CD14-positive monocyte (primary cell): Measurements from ENCODE around the gene GLB1L2. TPM values are rescaled to one million over a fixed set of nuclear protein-coding genes. Genes with fewer than 3 reads are reported as not detected.

Source experiments
- DNase-seq, 3 donors: peaks; one replicate each; pipeline ENCODE4 v3.0.0-alpha.2; 2011 to 2022
- H2AFZ ChIP-seq: 2 replicates; pipeline ENCODE4 v1.6.0; 2012; ENCODE audit warnings: mild to moderate bottlenecking, low read depth, low read length, inconsistent platforms; ENCODE audit not compliant: insufficient read depth, poor library complexity, severe bottlenecking
- H3K27ac ChIP-seq, 2 donors: 1 replicate in 1 of 2; 2 replicates in 1 of 2; pipeline ENCODE4 v1.5.1; 2012 to 2013; ENCODE audit warnings: low read length in 2 of 2, control low read depth in 1 of 2, inconsistent platforms in 1 of 2, low read depth in 1 of 2, mild to moderate bottlenecking in 1 of 2
- H3K27me3 ChIP-seq, 2 donors: one replicate each; pipeline versions ENCODE4 v1.6.0 to v1.6.1; 2011 to 2013; ENCODE audit warnings: low read length in 2 of 2; ENCODE audit not compliant: control insufficient read depth in 2 of 2, insufficient read depth in 2 of 2
- H3K36me3 ChIP-seq, 2 donors: replicated peaks in 1 of 2; 1 replicate in 1 of 2; 2 replicates in 1 of 2; pipeline versions ENCODE4 v1.5.1 to v1.6.1; 2012 to 2013; ENCODE audit warnings: low read length in 2 of 2, control low read depth in 1 of 2, inconsistent platforms in 1 of 2, mild to moderate bottlenecking in 1 of 2; ENCODE audit not compliant: insufficient read depth in 2 of 2, control insufficient read depth in 1 of 2
- H3K4me1 ChIP-seq, 2 donors: 1 replicate in 1 of 2; 2 replicates in 1 of 2; pipeline versions ENCODE4 v1.5.1 to v1.6.1; 2012 to 2013; ENCODE audit warnings: low read length in 2 of 2, control low read depth in 1 of 2, inconsistent platforms in 1 of 2, mild to moderate bottlenecking in 1 of 2, moderate library complexity in 1 of 2; ENCODE audit not compliant: insufficient read depth in 2 of 2, control insufficient read depth in 1 of 2
- H3K4me2 ChIP-seq: replicated peaks from 2 replicates; pipeline ENCODE3; 2012; ENCODE audit warnings: low read length, moderate library complexity, mild to moderate bottlenecking; ENCODE audit not compliant: poor library complexity, severe bottlenecking; ENCODE audit errors: extremely low read depth
- H3K4me3 ChIP-seq, 3 experiments: fragments of 200-600 bp in 1 of 3; sonication (generic) in 1 of 3; replicated peaks in 1 of 3; 1 replicate in 2 of 3; 2 replicates in 1 of 3; pipeline ENCODE4 v1.5.1; 2011 to 2013; ENCODE audit warnings: low read length in 3 of 3, mild to moderate bottlenecking in 3 of 3, control low read depth in 2 of 3, low read depth in 2 of 3, inconsistent platforms in 1 of 3, moderate library complexity in 1 of 3
- H3K79me2 ChIP-seq: 2 replicates; pipeline ENCODE4 v1.6.0; 2012; ENCODE audit warnings: mild to moderate bottlenecking, control low read depth, inconsistent platforms, low read length, moderate library complexity; ENCODE audit not compliant: insufficient read depth
- H3K9ac ChIP-seq: 2 replicates; pipeline ENCODE4 v1.6.0; 2017; ENCODE audit warnings: low read length, mild to moderate bottlenecking; ENCODE audit not compliant: insufficient read depth, poor library complexity, severe bottlenecking
- H3K9me3 ChIP-seq, 2 donors: replicated peaks in 1 of 2; 1 replicate in 1 of 2; 2 replicates in 1 of 2; pipeline versions ENCODE4 v1.5.1 to v1.6.1; 2012 to 2013; ENCODE audit warnings: low read length in 2 of 2, control low read depth in 1 of 2; ENCODE audit not compliant: control insufficient read depth in 1 of 2, insufficient read depth in 1 of 2
- H4K20me1 ChIP-seq: 2 replicates; pipeline ENCODE4 v1.6.0; 2012; ENCODE audit warnings: mild to moderate bottlenecking, low read length, control low read depth, moderate library complexity; ENCODE audit not compliant: insufficient read depth
- H3K27ac Mint-ChIP-seq, 7 donors: one replicate each; pipeline ENCODE4 v1.8.0; 2020; ENCODE audit warnings: mild to moderate bottlenecking in 7 of 7, mixed read lengths in 7 of 7, moderate library complexity in 6 of 7, inconsistent platforms in 2 of 7
- H3K27me3 Mint-ChIP-seq, 3 donors: one replicate each; pipeline ENCODE4 v1.8.0; 2021 to 2022; ENCODE audit warnings: low read depth in 3 of 3, mild to moderate bottlenecking in 3 of 3, mixed read lengths in 3 of 3, moderate library complexity in 3 of 3, inconsistent platforms in 1 of 3
- H3K36me3 Mint-ChIP-seq, 2 donors: one replicate each; pipeline ENCODE4 v1.8.0; 2020; ENCODE audit warnings: mixed read lengths in 2 of 2, inconsistent platforms in 1 of 2, mild to moderate bottlenecking in 1 of 2
- H3K4me1 Mint-ChIP-seq: one replicate; pipeline ENCODE4 v1.8.0; 2020; ENCODE audit warnings: mild to moderate bottlenecking, mixed read lengths
- H3K4me3 Mint-ChIP-seq, 2 donors: one replicate each; pipeline ENCODE4 v1.8.0; 2020; ENCODE audit warnings: mild to moderate bottlenecking in 2 of 2, mixed read lengths in 2 of 2, moderate library complexity in 1 of 2
- H3K9me3 Mint-ChIP-seq, 7 donors: one replicate each; pipeline ENCODE4 v1.8.0; 2020 to 2022; ENCODE audit warnings: mixed read lengths in 7 of 7, mild to moderate bottlenecking in 6 of 7, moderate library complexity in 6 of 7, inconsistent platforms in 2 of 7
- WGBS: methylation state at CpG from one replicate; pipeline ENCODE4 v1.1.5; 2013; ENCODE audit warnings: missing lambda C conversion rate; ENCODE audit not compliant: insufficient coverage; 5-methylcytosine and 5-hydroxymethylcytosine counted together
- intact Hi-C, 2 donors: fragments of 100-400 bp; cut with micrococcal nuclease; formaldehyde crosslinking; loops; one replicate each; pipeline versions ENCODE4 v1.15.0 to v1.15.1; 2023
- polyA plus RNA-seq, 3 donors: library from polyadenylated mRNA; depleted of rRNA in 1 of 3; unstranded in 2 of 3; stranded (reverse) in 1 of 3; fragments of 300-500 nt in 2 of 3; fragments of >200 nt in 1 of 3; fragmentation: Illumina TruSeq in 2 of 3; gene quantifications; 1 replicate in 2 of 3; 2 replicates in 1 of 3; pipeline ENCODE4 v1.2.3, GENCODE V29; 2012 to 2021
- TF ChIP-seq, protein P1 (sequence below): fragments of 200-600 bp; IDR thresholded peaks from one replicate; pipeline ENCODE4 v1.8.0; 2022; ENCODE audit warnings: antibody characterized with exemption, mild to moderate bottlenecking

The GLB1L2 gene
- polyA plus RNA-seq, 3 donors, result not detected

DNA sequence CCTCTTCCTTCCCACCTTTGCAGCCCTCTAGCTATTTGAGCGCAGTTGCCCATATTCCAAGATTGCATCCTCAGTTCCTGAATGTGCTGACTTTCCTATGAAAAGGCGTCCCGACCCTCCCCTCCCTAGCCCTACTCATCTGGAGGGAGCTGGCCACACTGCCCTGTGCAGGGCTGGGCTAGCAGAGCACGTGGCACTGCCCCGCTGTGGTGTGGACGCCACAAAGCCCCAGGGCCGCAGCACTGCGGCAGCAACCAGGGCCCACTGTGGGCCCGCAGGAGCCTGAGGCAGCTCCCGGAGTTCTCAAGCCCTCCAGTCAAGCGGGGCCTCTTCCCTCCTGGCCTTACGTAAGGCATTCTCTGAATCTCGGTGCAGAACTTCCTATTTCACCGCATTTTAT lies 52.6 kb downstream of the GLB1L2 start:
- no peaks in the 10 kb centered on the region for H3K36me3 ChIP-seq
- TF ChIP-seq, protein P1, sequence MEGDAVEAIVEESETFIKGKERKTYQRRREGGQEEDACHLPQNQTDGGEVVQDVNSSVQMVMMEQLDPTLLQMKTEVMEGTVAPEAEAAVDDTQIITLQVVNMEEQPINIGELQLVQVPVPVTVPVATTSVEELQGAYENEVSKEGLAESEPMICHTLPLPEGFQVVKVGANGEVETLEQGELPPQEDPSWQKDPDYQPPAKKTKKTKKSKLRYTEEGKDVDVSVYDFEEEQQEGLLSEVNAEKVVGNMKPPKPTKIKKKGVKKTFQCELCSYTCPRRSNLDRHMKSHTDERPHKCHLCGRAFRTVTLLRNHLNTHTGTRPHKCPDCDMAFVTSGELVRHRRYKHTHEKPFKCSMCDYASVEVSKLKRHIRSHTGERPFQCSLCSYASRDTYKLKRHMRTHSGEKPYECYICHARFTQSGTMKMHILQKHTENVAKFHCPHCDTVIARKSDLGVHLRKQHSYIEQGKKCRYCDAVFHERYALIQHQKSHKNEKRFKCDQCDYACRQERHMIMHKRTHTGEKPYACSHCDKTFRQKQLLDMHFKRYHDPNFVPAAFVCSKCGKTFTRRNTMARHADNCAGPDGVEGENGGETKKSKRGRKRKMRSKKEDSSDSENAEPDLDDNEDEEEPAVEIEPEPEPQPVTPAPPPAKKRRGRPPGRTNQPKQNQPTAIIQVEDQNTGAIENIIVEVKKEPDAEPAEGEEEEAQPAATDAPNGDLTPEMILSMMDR, result no peak
- H3K4me1 Mint-ChIP-seq, result peaks cover 6% of the 10 kb centered on the region
- no peaks in the 10 kb centered on the region for H4K20me1 ChIP-seq
- no peak overlapping the region for H3K27ac ChIP-seq
- 71% methylated on average over 11 of the region's 14 CpGs for WGBS
- H2AFZ ChIP-seq, result no peak overlapping the region
- H3K27me3 ChIP-seq, result no peaks in the 10 kb centered on the region
- H3K27me3 Mint-ChIP-seq, result peaks cover 2 to 12% (median 12%) of the 10 kb centered on the region in 3 donors
- no peaks in the 10 kb centered on the region for H3K79me2 ChIP-seq
- no peaks in the 10 kb centered on the region for H3K4me1 ChIP-seq
- no peaks in the 10 kb centered on the region for H3K9me3 ChIP-seq
- no peak overlapping the region for H3K9ac ChIP-seq
- H3K4me2 ChIP-seq, result no peak overlapping the region
- intact Hi-C loops, result no loop called here
- no peak for DNase-seq
- H3K9me3 Mint-ChIP-seq, result no peaks in the 10 kb centered on the region
- no peak overlapping the region for H3K27ac Mint-ChIP-seq
- no peak overlapping the region for H3K4me3 ChIP-seq
- no peak overlapping the region for H3K4me3 Mint-ChIP-seq
- H3K36me3 Mint-ChIP-seq, result no peaks in the 10 kb centered on the region

DNA sequence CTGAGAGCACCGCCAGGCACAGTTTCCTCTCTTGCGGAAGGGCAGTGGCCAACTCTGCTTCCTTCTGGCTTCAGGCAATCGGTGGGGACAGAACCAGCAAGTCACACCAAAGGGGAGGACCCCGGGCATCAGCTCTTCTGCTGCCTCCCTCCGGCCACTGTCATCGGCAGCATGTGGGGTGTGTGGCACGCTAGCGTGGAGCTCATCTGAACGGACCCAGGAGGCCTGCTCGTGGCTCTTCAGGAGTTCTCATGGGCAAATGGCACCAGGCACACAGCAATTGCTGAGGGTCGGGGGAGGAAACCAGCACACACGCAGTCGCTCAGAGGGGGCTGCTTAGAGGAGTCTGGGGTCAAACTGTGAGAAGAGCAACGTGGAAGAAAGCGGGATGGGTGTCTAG lies 53.4 kb downstream of the GLB1L2 start:
- H2AFZ ChIP-seq, result no peak overlapping the region
- whole genome bisulfite sequencing, result 91% methylated on average over 15 of the region's 15 CpGs
- Mint-ChIP-seq H3K36me3 (no peaks in the 10 kb centered on the region), H3K27ac (no peak overlapping the region), H3K9me3 (no peaks in the 10 kb centered on the region), H3K4me1 (peaks cover 6% of the 10 kb centered on the region), H3K27me3 (peaks cover 2 to 15% (median 12%) of the 10 kb centered on the region in 3 donors), H3K4me3 (no peak overlapping the region)
- no peak for DNase-seq
- no peaks in the 10 kb centered on the region for H3K79me2 ChIP-seq
- H3K4me1 ChIP-seq, result no peaks in the 10 kb centered on the region
- TF ChIP-seq, protein P1, result no peak
- H3K4me3 ChIP-seq, result no peak overlapping the region
- intact Hi-C loops, result no loop called here
- no peaks in the 10 kb centered on the region for H4K20me1 ChIP-seq
- no peak overlapping the region for H3K9ac ChIP-seq
- H3K9me3 ChIP-seq, result no peaks in the 10 kb centered on the region
- no peak overlapping the region for H3K27ac ChIP-seq
- H3K36me3 ChIP-seq, result no peaks in the 10 kb centered on the region
- H3K4me2 ChIP-seq, result no peak overlapping the region
- H3K27me3 ChIP-seq, result no peaks in the 10 kb centered on the region
